Upper lobe of left lung (tissue), 4 donors: ENCODE measurements around the gene SUCLG2.

Source experiments
- CTCF ChIP-seq, 6 experiments: fragments of 450-650 bp in 4 of 6; fragments of 200-600 bp in 2 of 6; sonication (generic) in 2 of 6; IDR thresholded peaks; one replicate each; pipeline ENCODE4 v1.5.1; 2016 to 2019; ENCODE audit warnings: antibody characterized with exemption in 6 of 6
- EP300 ChIP-seq, 4 donors: sonication (generic); formaldehyde crosslinking; IDR thresholded peaks; one replicate each; pipeline ENCODE4 v1.5.1; 2017; ENCODE audit warnings: antibody characterized with exemption in 4 of 4, control low read depth in 2 of 4
- POLR2A ChIP-seq, 4 donors: fragments of 450-650 bp; IDR thresholded peaks; one replicate each; pipeline ENCODE4 v1.5.1; 2016 to 2017; ENCODE audit warnings: antibody characterized with exemption in 4 of 4, mild to moderate bottlenecking in 2 of 4
- POLR2AphosphoS5 ChIP-seq, 2 donors: sonication (generic); formaldehyde crosslinking; IDR thresholded peaks; one replicate each; pipeline ENCODE4 v1.5.1; 2017; ENCODE audit warnings: antibody characterized with exemption in 2 of 2

GRCh38 chr3:67421912-67422311 is 232.5 kb downstream of the SUCLG2 start:
- no peak for TF ChIP-seq CTCF (IDR thresholded peaks at IDR 0.05)
- no peak for TF ChIP-seq POLR2A (IDR thresholded peaks at IDR 0.05)
- no peak for TF ChIP-seq POLR2AphosphoS5 (IDR thresholded peaks at IDR 0.05)
- TF ChIP-seq EP300 (IDR thresholded peaks at IDR 0.05), result no peak
